ENCODE results near the gene ZNF611.

DNA sequence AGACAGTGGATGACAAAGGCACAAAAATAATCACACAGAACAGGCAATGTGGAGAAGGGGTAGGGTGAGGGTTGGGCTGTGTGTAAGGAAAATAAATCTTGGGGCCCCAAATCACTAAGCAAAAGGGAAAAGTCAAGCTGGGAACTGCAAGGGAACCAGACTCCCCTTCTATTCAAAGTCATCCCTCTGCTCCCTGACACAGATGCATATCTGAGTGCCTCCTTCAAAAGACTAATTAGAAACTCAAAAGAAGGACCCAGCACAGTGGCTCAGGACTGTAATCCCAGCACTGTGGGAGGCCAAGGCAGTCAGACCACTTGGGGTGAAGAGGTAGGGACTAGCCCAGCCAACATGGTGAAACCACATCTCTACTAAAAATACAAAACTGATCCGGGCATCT is 18.3 kb downstream of the ZNF611 start:
- TF ChIP-seq, protein P1, sequence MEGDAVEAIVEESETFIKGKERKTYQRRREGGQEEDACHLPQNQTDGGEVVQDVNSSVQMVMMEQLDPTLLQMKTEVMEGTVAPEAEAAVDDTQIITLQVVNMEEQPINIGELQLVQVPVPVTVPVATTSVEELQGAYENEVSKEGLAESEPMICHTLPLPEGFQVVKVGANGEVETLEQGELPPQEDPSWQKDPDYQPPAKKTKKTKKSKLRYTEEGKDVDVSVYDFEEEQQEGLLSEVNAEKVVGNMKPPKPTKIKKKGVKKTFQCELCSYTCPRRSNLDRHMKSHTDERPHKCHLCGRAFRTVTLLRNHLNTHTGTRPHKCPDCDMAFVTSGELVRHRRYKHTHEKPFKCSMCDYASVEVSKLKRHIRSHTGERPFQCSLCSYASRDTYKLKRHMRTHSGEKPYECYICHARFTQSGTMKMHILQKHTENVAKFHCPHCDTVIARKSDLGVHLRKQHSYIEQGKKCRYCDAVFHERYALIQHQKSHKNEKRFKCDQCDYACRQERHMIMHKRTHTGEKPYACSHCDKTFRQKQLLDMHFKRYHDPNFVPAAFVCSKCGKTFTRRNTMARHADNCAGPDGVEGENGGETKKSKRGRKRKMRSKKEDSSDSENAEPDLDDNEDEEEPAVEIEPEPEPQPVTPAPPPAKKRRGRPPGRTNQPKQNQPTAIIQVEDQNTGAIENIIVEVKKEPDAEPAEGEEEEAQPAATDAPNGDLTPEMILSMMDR (IDR thresholded peaks at IDR 0.05): no peak
- TF ChIP-seq POLR2A (IDR thresholded peaks at IDR 0.05) (no peak), EP300 (IDR thresholded peaks at IDR 0.05) (no peak)

Data from ovary (tissue), 3 donors.